Chondrocyte (in vitro differentiated cells): ENCODE data around the gene IPO8. TPM values are rescaled to one million over a fixed set of nuclear protein-coding genes. Genes with fewer than 3 reads are reported as not detected.
"Not testable (repeated sequence)": the region's sequence is repeated elsewhere in the genome, so short reads cannot be mapped to it uniquely, and the experiment has no call there.

Source experiments
- DNase-seq: peaks from one replicate; pipeline ENCODE4 v3.0.0; 2021; ENCODE audit warnings: mixed read lengths, low spot score
- H3K27ac Mint-ChIP-seq: one replicate; pipeline ENCODE4 v1.8.0; 2021; ENCODE audit warnings: mild to moderate bottlenecking, moderate library complexity, mixed read lengths; ENCODE audit not compliant: unreplicated experiment
- H3K27me3 Mint-ChIP-seq: 2 replicates; pipeline ENCODE4 v1.8.0; 2021; ENCODE audit warnings: low read depth, mixed read lengths
- H3K36me3 Mint-ChIP-seq: 2 replicates; pipeline ENCODE4 v1.8.0; 2021; ENCODE audit warnings: low read depth, mixed read lengths
- H3K4me1 Mint-ChIP-seq: 2 replicates; pipeline ENCODE4 v1.8.0; 2021; ENCODE audit warnings: low read depth, mild to moderate bottlenecking, mixed read lengths
- H3K4me3 Mint-ChIP-seq: one replicate; pipeline ENCODE4 v1.8.0; 2021; ENCODE audit warnings: mild to moderate bottlenecking, moderate library complexity, mixed read lengths; ENCODE audit not compliant: unreplicated experiment
- H3K9me3 Mint-ChIP-seq: 2 replicates; pipeline ENCODE4 v1.8.0; 2021; ENCODE audit warnings: low read depth, mixed read lengths
- CTCF ChIP-seq: fragments of 200-600 bp; sonication (generic); IDR thresholded peaks from 2 replicates; pipeline ENCODE4 v1.5.0; 2021; ENCODE audit warnings: antibody characterized with exemption, mild to moderate bottlenecking, moderate library complexity
- total RNA-seq: library from RNA; stranded (reverse); gene quantifications from 3 replicates; pipeline ENCODE4 v1.2.1, GENCODE V29; 2021

The IPO8 gene
- total RNA-seq, 1 donor from 2014 or later, result 34.0 TPM

- no peak for TF ChIP-seq CTCF
These were observed 85.0 kb downstream of the IPO8 start for GRCh38 chr12:30610718-30611117.

GRCh38 chr12:30609819-30610218 is 85.8 kb downstream of the IPO8 start:
- H3K4me1 Mint-ChIP-seq, DNase-seq, H3K4me3 Mint-ChIP-seq, H3K27me3 Mint-ChIP-seq, H3K36me3 Mint-ChIP-seq, H3K27ac Mint-ChIP-seq: not testable (repeated sequence)
- H3K9me3 Mint-ChIP-seq, result peaks cover 28% of the 10 kb centered on the region

More at GRCh38 chr12:30610718-30611117, 85.0 kb downstream of the IPO8 start:
- Mint-ChIP-seq H3K4me3 (no peak overlapping the region), H3K27me3 (no peaks in the 10 kb centered on the region), H3K36me3 (peaks cover 8% of the 10 kb centered on the region), H3K9me3 (peaks cover 28% of the 10 kb centered on the region), H3K27ac (no peak overlapping the region), H3K4me1 (peaks cover 3% of the 10 kb centered on the region)
- DNase-seq, result no peak

- H3K36me3 Mint-ChIP-seq, result peaks cover 15% of the 10 kb centered on the region
- peaks cover 44% of the 10 kb centered on the region for H3K9me3 Mint-ChIP-seq
- not testable (repeated sequence) for H3K4me1 Mint-ChIP-seq, DNase-seq, H3K27me3 Mint-ChIP-seq, H3K27ac Mint-ChIP-seq, H3K4me3 Mint-ChIP-seq
These were observed 91.4 kb downstream of the IPO8 start for GRCh38 chr12:30604302-30604701.

GRCh38 chr12:30603129-30603528 is 92.5 kb downstream of the IPO8 start:
- H3K9me3 Mint-ChIP-seq, result peaks cover 33% of the 10 kb centered on the region
- peaks cover 7% of the 10 kb centered on the region for H3K4me1 Mint-ChIP-seq
- no peak for TF ChIP-seq CTCF
- no peak for DNase-seq
- H3K27ac Mint-ChIP-seq, result peak overlapping the region; percentile 29
- peaks cover 11% of the 10 kb centered on the region for H3K36me3 Mint-ChIP-seq
- no peak overlapping the region for H3K4me3 Mint-ChIP-seq
- H3K27me3 Mint-ChIP-seq, result no peaks in the 10 kb centered on the region

- Mint-ChIP-seq H3K4me3 (no peak overlapping the region), H3K4me1 (peaks cover 7% of the 10 kb centered on the region), H3K36me3 (peaks cover 11% of the 10 kb centered on the region), H3K27me3 (no peaks in the 10 kb centered on the region), H3K9me3 (peaks cover 31% of the 10 kb centered on the region), H3K27ac (no peak overlapping the region)
- no peak for DNase-seq
- TF ChIP-seq CTCF, result no peak
These were observed 93.0 kb downstream of the IPO8 start for GRCh38 chr12:30602678-30603077.

GRCh38 chr12:30599608-30600007 is 96.1 kb downstream of the IPO8 start:
- DNase-seq, result no peak
- no peak overlapping the region for H3K4me3 Mint-ChIP-seq
- no peak for TF ChIP-seq CTCF
- peaks cover 15% of the 10 kb centered on the region for H3K36me3 Mint-ChIP-seq
- peaks cover 4% of the 10 kb centered on the region for H3K4me1 Mint-ChIP-seq
- H3K27me3 Mint-ChIP-seq, result no peaks in the 10 kb centered on the region
- H3K27ac Mint-ChIP-seq, result no peak overlapping the region
- peaks cover 25% of the 10 kb centered on the region for H3K9me3 Mint-ChIP-seq
